Transverse colon (tissue), 4 donors: ENCODE results near the gene ZBTB48. TPM values are rescaled to one million over a fixed set of nuclear protein-coding genes. Genes with fewer than 3 reads are reported as not detected.

ENCODE experiments used
- DNase-seq: peaks from one replicate; pipeline ENCODE4 v3.0.0-alpha.2; 2019
- H3K27ac ChIP-seq, 4 donors: fragments of 200-600 bp; sonication (generic); 2 replicates each; pipeline ENCODE4 v1.5.1; 2016 to 2018; ENCODE audit warnings: inconsistent platforms in 4 of 4
- H3K27me3 ChIP-seq: fragments of 200-600 bp; sonication (generic); 2 replicates; pipeline ENCODE4 v1.5.1; 2017; ENCODE audit warnings: inconsistent platforms
- H3K36me3 ChIP-seq, 4 donors: fragments of 200-600 bp; sonication (generic); 2 replicates each; pipeline ENCODE4 v1.5.1; 2017 to 2019; ENCODE audit warnings: inconsistent platforms in 4 of 4
- H3K4me1 ChIP-seq, 4 donors: fragments of 200-600 bp; sonication (generic); 2 replicates each; pipeline ENCODE4 v1.5.1; 2017 to 2020; ENCODE audit warnings: inconsistent platforms in 4 of 4
- H3K4me3 ChIP-seq, 4 donors: fragments of 200-600 bp; sonication (generic); 1 replicate in 1 of 4; 2 replicates in 3 of 4; pipeline versions ENCODE4 v1.5.1 to v1.6.1; 2017 to 2019; ENCODE audit warnings: inconsistent platforms in 4 of 4
- H3K9me3 ChIP-seq, 2 donors: fragments of 200-600 bp; sonication (generic); 2 replicates each; pipeline ENCODE4 v1.5.1; 2017 to 2019; ENCODE audit warnings: inconsistent platforms in 2 of 2
- EP300 ChIP-seq: sonication (generic); formaldehyde crosslinking; IDR thresholded peaks from one replicate; pipeline ENCODE4 v1.6.1; 2017; ENCODE audit warnings: antibody characterized with exemption, low read depth
- POLR2A ChIP-seq: fragments of 450-650 bp; IDR thresholded peaks from one replicate; pipeline ENCODE4 v1.6.1; 2016; ENCODE audit warnings: antibody characterized with exemption, mild to moderate bottlenecking, moderate library complexity
- POLR2AphosphoS5 ChIP-seq, 3 donors: sonication (generic); formaldehyde crosslinking; IDR thresholded peaks; one replicate each; pipeline ENCODE4 v1.6.1; 2016; ENCODE audit warnings: antibody characterized with exemption in 3 of 3
- WGBS, 2 donors: methylation state at CpG; one replicate each; pipeline ENCODE4 v1.1.5; 2018; ENCODE audit warnings: low coverage in 1 of 2; 5-methylcytosine and 5-hydroxymethylcytosine counted together
- in situ Hi-C, 4 donors: fragments of 200-750 bp; cut with MboI; loops; one replicate each; pipeline versions ENCODE4 v1.15.0 to v1.15.1; 2017; ENCODE audit warnings: low sequenced_read_pairs in 3 of 4, low pct_ligation_motif_present in 1 of 4, low pct_unique_long_range_greater_than_20kb in 1 of 4
- intact Hi-C: fragments of 100-400 bp; cut with DNase I; formaldehyde crosslinking; loops from one replicate; pipeline ENCODE4 v1.15.1; 2023; ENCODE audit warnings: low total_unique reads
- total RNA-seq, 4 donors: library from RNA; depleted of rRNA; stranded (reverse); fragments of >200 nt; gene quantifications; one replicate each; pipeline ENCODE4 v1.1.0, GENCODE V29; 2016
- TF ChIP-seq, protein P1 (sequence below), 5 experiments: fragments of 200-600 bp in 3 of 5; fragments of 450-650 bp in 2 of 5; sonication (generic) in 3 of 5; IDR thresholded peaks; 1 replicate in 2 of 5; 2 replicates in 3 of 5; pipeline ENCODE4 v1.5.1; 2016 to 2017; ENCODE audit warnings: antibody characterized with exemption in 5 of 5, inconsistent platforms in 3 of 5, mild to moderate bottlenecking in 2 of 5, moderate library complexity in 1 of 5

Gene ZBTB48
- total RNA-seq, 4 donors from 2014 or later, result 18.3 to 37.7 (median 30.5) TPM

- H3K4me3 ChIP-seq, result peak within 1 kb of the TSS; percentile 67 to 91 (median 84)
- H3K4me1 ChIP-seq, result peaks cover 10 to 22% (median 17%) of the 10 kb centered on the region in 4 donors
- intact Hi-C loops, result no loop called here
- DNase-seq, result peak; percentile 92
- no peaks in the 10 kb centered on the region for H3K9me3 ChIP-seq
- H3K36me3 ChIP-seq, result peaks cover 0 to 19% (median 4%) of the 10 kb centered on the region in 4 donors
- 3% methylated on average over 38 of the region's 73 CpGs; no CpG with 5 or more reads in 1 of the 2 donors for WGBS, 2 donors
- in situ Hi-C loops, result loop anchor here in 3 of 4 donors (10.0 to 25.0 kb wide), 2 partner anchors 50 to 138 kb away; partner anchors contain the start of genes PLEKHG5 (in 3 of the 3) and ZBTB48 (in 1 of the 3)
- H3K27me3 ChIP-seq, result no peaks in the 10 kb centered on the region
- H3K27ac ChIP-seq, result peak within 1 kb of the TSS; percentile 90 to 94 (median 92)
- TF ChIP-seq POLR2AphosphoS5 (IDR thresholded peaks at IDR 0.05) (peak in 1 of 3 donors; percentile 69), EP300 (no peak), POLR2A (peak; percentile 6)
- TF ChIP-seq, protein P1, sequence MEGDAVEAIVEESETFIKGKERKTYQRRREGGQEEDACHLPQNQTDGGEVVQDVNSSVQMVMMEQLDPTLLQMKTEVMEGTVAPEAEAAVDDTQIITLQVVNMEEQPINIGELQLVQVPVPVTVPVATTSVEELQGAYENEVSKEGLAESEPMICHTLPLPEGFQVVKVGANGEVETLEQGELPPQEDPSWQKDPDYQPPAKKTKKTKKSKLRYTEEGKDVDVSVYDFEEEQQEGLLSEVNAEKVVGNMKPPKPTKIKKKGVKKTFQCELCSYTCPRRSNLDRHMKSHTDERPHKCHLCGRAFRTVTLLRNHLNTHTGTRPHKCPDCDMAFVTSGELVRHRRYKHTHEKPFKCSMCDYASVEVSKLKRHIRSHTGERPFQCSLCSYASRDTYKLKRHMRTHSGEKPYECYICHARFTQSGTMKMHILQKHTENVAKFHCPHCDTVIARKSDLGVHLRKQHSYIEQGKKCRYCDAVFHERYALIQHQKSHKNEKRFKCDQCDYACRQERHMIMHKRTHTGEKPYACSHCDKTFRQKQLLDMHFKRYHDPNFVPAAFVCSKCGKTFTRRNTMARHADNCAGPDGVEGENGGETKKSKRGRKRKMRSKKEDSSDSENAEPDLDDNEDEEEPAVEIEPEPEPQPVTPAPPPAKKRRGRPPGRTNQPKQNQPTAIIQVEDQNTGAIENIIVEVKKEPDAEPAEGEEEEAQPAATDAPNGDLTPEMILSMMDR (IDR thresholded peaks at IDR 0.05), result no peak
Observed at GRCh38 chr1:6624710-6625583, 45.2 kb downstream of the ZBTB48 start, which contains the start of gene THAP3. TSS of gene THAP3 (plus strand) at chr1:6624868. CDS start at chr1:6625219, 351 bp downstream.

DNA sequence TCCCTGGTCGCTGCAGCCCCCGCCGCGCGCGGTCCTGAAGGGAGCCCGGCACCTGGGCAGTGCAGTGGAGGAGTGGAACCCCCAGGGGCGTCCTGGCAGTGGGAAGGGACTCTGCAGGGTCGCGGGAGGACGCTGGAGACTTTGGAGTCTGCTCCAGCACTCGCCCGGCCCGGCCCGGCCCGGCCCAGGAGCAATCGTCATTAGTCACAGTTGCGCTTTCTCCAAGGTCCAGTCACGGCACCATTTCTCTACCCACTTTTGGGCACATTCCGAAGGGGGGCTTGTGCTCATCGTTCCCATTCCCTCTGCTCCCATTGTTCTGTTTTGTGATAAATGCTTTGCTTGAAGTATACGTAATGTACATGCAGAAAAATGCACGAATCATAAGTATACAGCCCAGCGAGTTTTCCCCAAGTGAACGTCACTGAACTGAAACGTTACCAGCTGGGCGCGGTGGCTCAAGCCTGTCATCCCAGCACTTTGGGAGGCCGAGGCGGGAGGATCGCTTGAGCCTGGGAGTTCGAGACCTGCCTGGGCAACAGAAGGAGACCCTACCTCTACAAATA lies 45.9 kb downstream of the ZBTB48 start:
- WGBS, 2 donors, result 0 to 3% methylated on average over 3 to 29 of the region's 32 CpGs
- peak overlapping the region; percentile 90 to 94 (median 92) for H3K27ac ChIP-seq
- H3K9me3 ChIP-seq, result no peaks in the 10 kb centered on the region
- peaks cover 10 to 22% (median 17%) of the 10 kb centered on the region in 4 donors for H3K4me1 ChIP-seq
- in situ Hi-C loops (loop anchor here in 3 of 4 donors (10.0 to 25.0 kb wide), 2 partner anchors 51 to 138 kb away; partner anchors contain the start of genes PLEKHG5 (in 3 of the 3) and ZBTB48 (in 1 of the 3)), intact Hi-C loops (no loop called here)
- peak overlapping the region; percentile 67 to 91 (median 84) for H3K4me3 ChIP-seq
- peaks cover 0 to 17% (median 4%) of the 10 kb centered on the region in 4 donors for H3K36me3 ChIP-seq
- no peaks in the 10 kb centered on the region for H3K27me3 ChIP-seq
- TF ChIP-seq EP300, result no peak
- TF ChIP-seq POLR2A, result peak; percentile 6
- peak in 1 of 3 donors; percentile 10 for TF ChIP-seq POLR2AphosphoS5 (IDR thresholded peaks at IDR 0.05)
- TF ChIP-seq, protein P1 (IDR thresholded peaks at IDR 0.05), result no peak
- DNase-seq, result peak; percentile 45

- TF ChIP-seq, protein P1 (IDR thresholded peaks at IDR 0.05), result no peak
- TF ChIP-seq POLR2AphosphoS5 (IDR thresholded peaks at IDR 0.05) (no peak), POLR2A (no peak), EP300 (no peak)
- H3K27ac ChIP-seq, result no peak overlapping the region
- intact Hi-C loops (no loop called here), in situ Hi-C loops (loop anchor here in 3 of 4 donors (10.0 to 25.0 kb wide), 2 partner anchors 52 to 140 kb away; partner anchors contain the start of genes PLEKHG5 (in 3 of the 3) and ZBTB48 (in 1 of the 3))
- DNase-seq, result no peak
- H3K4me1 ChIP-seq, result peaks cover 10 to 22% (median 17%) of the 10 kb centered on the region in 4 donors
- H3K4me3 ChIP-seq, result no peak overlapping the region
- no peaks in the 10 kb centered on the region for H3K9me3 ChIP-seq
- 90 to 93% methylated on average over 3 to 9 of the region's 9 CpGs for WGBS, 2 donors
- peaks cover 0 to 9% (median 0%) of the 10 kb centered on the region in 4 donors for H3K36me3 ChIP-seq
- no peaks in the 10 kb centered on the region for H3K27me3 ChIP-seq
Observed at GRCh38 chr1:6627031-6627430, 47.2 kb downstream of the ZBTB48 start.
